Keratinocyte (primary cell): Measurements from ENCODE around the gene LBX1. TPM values are rescaled to one million over a fixed set of nuclear protein-coding genes. Genes with fewer than 3 reads are reported as not detected.

Experiments
- DNase-seq: peaks from one replicate; pipeline ENCODE4 v3.0.0-alpha.2; 2011; ENCODE audit warnings: low read depth, missing footprints, low spot score
- FAIRE-seq: peaks from 2 replicates; lab custom pipeline; 2011; peaks lifted over from hg19 to GRCh38; lab: Jason Lieb, UNC
- H2AFZ ChIP-seq: 2 replicates; pipeline ENCODE4 v1.6.0; 2012; ENCODE audit warnings: low read length, control low read depth, inconsistent platforms; ENCODE audit not compliant: control insufficient read depth
- H3K27ac ChIP-seq: 2 replicates; pipeline ENCODE4 v1.5.1; 2011; ENCODE audit warnings: low read length; ENCODE audit not compliant: control insufficient read depth, insufficient read depth
- H3K27me3 ChIP-seq: 3 replicates; pipeline ENCODE4 v1.6.0; 2011; ENCODE audit warnings: low read length; ENCODE audit not compliant: control insufficient read depth, insufficient read depth; ENCODE audit errors: extremely low read depth
- H3K36me3 ChIP-seq, 2 experiments: 2 replicates in 1 of 2; 3 replicates in 1 of 2; pipeline ENCODE4 v1.5.1; 2011; ENCODE audit warnings: low read length in 2 of 2, mild to moderate bottlenecking in 1 of 2; ENCODE audit not compliant: control insufficient read depth in 2 of 2, insufficient read depth in 2 of 2; ENCODE audit errors: extremely low read depth in 1 of 2
- H3K4me1 ChIP-seq: 3 replicates; pipeline ENCODE4 v1.5.1; 2011; ENCODE audit warnings: low read length; ENCODE audit not compliant: control insufficient read depth, insufficient read depth; ENCODE audit errors: extremely low read depth
- H3K4me2 ChIP-seq: 3 replicates; pipeline ENCODE4 v1.6.0; 2011; ENCODE audit warnings: low read depth, low read length; ENCODE audit not compliant: control insufficient read depth, insufficient read depth; ENCODE audit errors: extremely low read depth
- H3K4me3 ChIP-seq, 3 experiments: fragments of 200-600 bp in 1 of 3; sonication (generic) in 1 of 3; 2 replicates in 2 of 3; 3 replicates in 1 of 3; pipeline ENCODE4 v1.5.1; 2011 to 2016; ENCODE audit warnings: low read length in 3 of 3, mild to moderate bottlenecking in 3 of 3, control low read depth in 2 of 3, inconsistent platforms in 1 of 3, low read depth in 1 of 3, mixed read lengths in 1 of 3, mixed run types in 1 of 3, moderate library complexity in 1 of 3; ENCODE audit not compliant: control insufficient read depth in 2 of 3, insufficient read depth in 2 of 3; ENCODE audit errors: extremely low read depth in 1 of 3
- H3K79me2 ChIP-seq: 2 replicates; pipeline ENCODE4 v1.6.0; 2012; ENCODE audit warnings: low read length; ENCODE audit not compliant: control insufficient read depth, insufficient read depth
- H3K9ac ChIP-seq: 3 replicates; pipeline ENCODE4 v1.6.0; 2011; ENCODE audit warnings: low read length; ENCODE audit not compliant: control insufficient read depth, insufficient read depth; ENCODE audit errors: extremely low read depth
- H3K9me1 ChIP-seq: 3 replicates; pipeline ENCODE4 v1.6.0; 2011; ENCODE audit warnings: low read length; ENCODE audit not compliant: control insufficient read depth, insufficient read depth; ENCODE audit errors: extremely low read depth
- H3K9me3 ChIP-seq: 2 replicates; pipeline ENCODE4 v1.5.1; 2012; ENCODE audit warnings: low read depth, low read length; ENCODE audit not compliant: control insufficient read depth
- H4K20me1 ChIP-seq: 3 replicates; pipeline ENCODE4 v1.6.0; 2011; ENCODE audit warnings: low read length; ENCODE audit not compliant: control insufficient read depth, insufficient read depth; ENCODE audit errors: extremely low read depth
- EZH2 ChIP-seq: IDR thresholded peaks from one replicate; pipeline ENCODE4 v1.6.1; 2012; ENCODE audit warnings: inconsistent platforms, mild to moderate bottlenecking, low read length, moderate library complexity
- dilution Hi-C: fragments of 300-500 bp; cut with MboI; formaldehyde crosslinking; loops from one replicate; pipeline ENCODE4 v1.7.0; 2020; ENCODE audit warnings: low sequenced_read_pairs; ENCODE audit not compliant: extremely low pct_ligation_motif_present
- polyA plus RNA-seq, 5 experiments: library from polyadenylated mRNA; depleted of rRNA in 3 of 5; stranded (reverse) in 3 of 5; stranded (forward) in 1 of 5; unstranded in 1 of 5; fragments of >200 nt; gene quantifications; 1 replicate in 1 of 5; 2 replicates in 3 of 5; 3 replicates in 1 of 5; pipeline versions ENCODE4 v1.2.1 to v1.2.3, GENCODE V29; 2011 to 2012; ENCODE audit warnings: missing spikeins in 2 of 5, low read depth in 1 of 5, low replicate concordance in 1 of 5
- TF ChIP-seq, protein P1 (sequence below), 3 experiments: IDR thresholded peaks in 1 of 3; conservative IDR thresholded peaks in 1 of 3; optimal IDR thresholded peaks in 1 of 3; 2 replicates in 2 of 3; 3 replicates in 1 of 3; pipeline versions ENCODE3 to v1.5.1; 2011; ENCODE audit warnings: low read length in 3 of 3, mild to moderate bottlenecking in 3 of 3, moderate library complexity in 2 of 3, control low read depth in 1 of 3, inconsistent platforms in 1 of 3; ENCODE audit not compliant: insufficient read depth in 2 of 3; ENCODE audit errors: extremely low read depth in 1 of 3

Gene LBX1
- polyA plus RNA-seq, 1 donor (not counting 4 experiments of a cell fraction or from before 2014, with no cell fraction given), result not detected

DNA sequence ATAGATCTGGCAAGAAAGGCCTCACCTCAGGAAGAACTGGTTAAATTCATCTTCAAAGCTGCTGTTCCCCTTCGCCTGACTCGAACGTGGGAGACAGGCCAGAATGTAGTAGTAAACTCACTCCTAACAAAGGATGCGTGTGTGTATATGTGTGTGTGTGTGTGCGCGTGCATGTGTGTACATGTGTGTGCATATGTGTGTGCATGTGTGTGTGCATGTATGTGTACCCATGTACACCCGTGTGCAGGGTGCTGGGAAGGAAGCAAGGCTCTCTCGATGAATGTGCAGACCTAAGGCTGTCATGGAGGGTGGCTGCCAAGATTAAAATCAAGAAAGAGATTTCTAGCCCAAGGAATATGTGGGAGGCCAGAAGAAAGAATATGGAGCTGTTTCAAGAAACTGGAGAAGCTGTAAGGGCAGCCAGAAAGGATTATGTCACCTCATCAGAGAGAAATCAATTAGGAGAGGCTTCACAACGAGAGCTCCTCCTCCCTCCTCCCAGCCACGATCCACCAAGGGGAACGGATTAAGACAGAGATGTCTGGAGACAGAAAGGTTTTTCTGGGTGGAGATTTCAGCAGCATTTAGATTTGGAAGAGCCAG is 34.0 kb upstream of the LBX1 start:
- Histone ChIP-seq H3K27ac (no peak overlapping the region), H3K9me3 (no peaks in the 10 kb centered on the region), H4K20me1 (no peaks in the 10 kb centered on the region), H3K4me3 (no peak overlapping the region), H3K79me2 (no peaks in the 10 kb centered on the region), H3K27me3 (peaks cover 28% of the 10 kb centered on the region), H3K4me1 (no peaks in the 10 kb centered on the region), H3K9ac (no peak overlapping the region), H3K9me1 (no peaks in the 10 kb centered on the region), H3K4me2 (no peak overlapping the region), H2AFZ (no peak overlapping the region), H3K36me3 (no peaks in the 10 kb centered on the region)
- DNase-seq (no peak), FAIRE-seq (no peak)
- no peak for TF ChIP-seq EZH2
- TF ChIP-seq, protein P1, sequence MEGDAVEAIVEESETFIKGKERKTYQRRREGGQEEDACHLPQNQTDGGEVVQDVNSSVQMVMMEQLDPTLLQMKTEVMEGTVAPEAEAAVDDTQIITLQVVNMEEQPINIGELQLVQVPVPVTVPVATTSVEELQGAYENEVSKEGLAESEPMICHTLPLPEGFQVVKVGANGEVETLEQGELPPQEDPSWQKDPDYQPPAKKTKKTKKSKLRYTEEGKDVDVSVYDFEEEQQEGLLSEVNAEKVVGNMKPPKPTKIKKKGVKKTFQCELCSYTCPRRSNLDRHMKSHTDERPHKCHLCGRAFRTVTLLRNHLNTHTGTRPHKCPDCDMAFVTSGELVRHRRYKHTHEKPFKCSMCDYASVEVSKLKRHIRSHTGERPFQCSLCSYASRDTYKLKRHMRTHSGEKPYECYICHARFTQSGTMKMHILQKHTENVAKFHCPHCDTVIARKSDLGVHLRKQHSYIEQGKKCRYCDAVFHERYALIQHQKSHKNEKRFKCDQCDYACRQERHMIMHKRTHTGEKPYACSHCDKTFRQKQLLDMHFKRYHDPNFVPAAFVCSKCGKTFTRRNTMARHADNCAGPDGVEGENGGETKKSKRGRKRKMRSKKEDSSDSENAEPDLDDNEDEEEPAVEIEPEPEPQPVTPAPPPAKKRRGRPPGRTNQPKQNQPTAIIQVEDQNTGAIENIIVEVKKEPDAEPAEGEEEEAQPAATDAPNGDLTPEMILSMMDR (optimal IDR thresholded peaks at IDR 0.05 in 1 of 3, IDR thresholded peaks at IDR 0.05 in 1 of 3, conservative IDR thresholded peaks at IDR 0.05 in 1 of 3; ENCODE audit: extremely low read depth in 1 of 3, insufficient read depth in 2 of 3, low read length in 3 of 3), result no peak
- dilution Hi-C loops, result no loop called here

DNA sequence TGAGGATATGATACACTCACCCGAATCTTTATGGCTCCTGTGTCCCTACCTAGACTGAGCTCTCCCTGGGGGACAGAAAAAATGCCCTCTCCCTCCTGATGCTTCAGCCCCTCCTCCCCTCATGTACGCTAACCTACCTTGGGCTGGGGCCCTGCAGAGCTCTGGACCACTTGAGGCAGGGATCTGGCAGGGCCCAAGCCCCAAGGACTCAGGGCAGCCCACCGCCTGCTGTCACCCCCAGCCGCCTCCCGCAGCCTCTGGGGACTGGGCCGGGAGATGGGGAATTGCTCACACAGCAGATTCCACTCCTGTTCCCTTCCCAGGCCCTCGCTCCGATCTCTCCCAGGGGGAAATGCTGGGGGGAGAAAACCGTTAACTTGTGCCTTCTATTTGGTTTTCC is 32.9 kb upstream of the LBX1 start:
- no peak for TF ChIP-seq EZH2
- TF ChIP-seq, protein P1 (optimal IDR thresholded peaks at IDR 0.05 in 1 of 3, IDR thresholded peaks at IDR 0.05 in 1 of 3, conservative IDR thresholded peaks at IDR 0.05 in 1 of 3; ENCODE audit: extremely low read depth in 1 of 3, insufficient read depth in 2 of 3, low read length in 3 of 3), result no peak
- dilution Hi-C loops, result no loop called here
- no peaks in the 10 kb centered on the region for H3K79me2 ChIP-seq

More for the DNA sequence above, 32.9 kb upstream of the LBX1 start:
- H3K27me3 ChIP-seq, result peaks cover 28% of the 10 kb centered on the region
- no peaks in the 10 kb centered on the region for H3K36me3 ChIP-seq
- no peaks in the 10 kb centered on the region for H4K20me1 ChIP-seq
- DNase-seq, result no peak
- no peak overlapping the region for H3K27ac ChIP-seq
- H3K4me1 ChIP-seq, result no peaks in the 10 kb centered on the region
- H3K4me2 ChIP-seq, result no peak overlapping the region
- H3K9me3 ChIP-seq, result no peaks in the 10 kb centered on the region
- H3K9ac ChIP-seq, result no peak overlapping the region
- H3K4me3 ChIP-seq, result no peak overlapping the region
- no peaks in the 10 kb centered on the region for H3K9me1 ChIP-seq
- no peak overlapping the region for H2AFZ ChIP-seq
- no peak for FAIRE-seq
